ENCODE measurements around the gene ZNF431. TPM values are rescaled to one million over a fixed set of nuclear protein-coding genes. Genes with fewer than 3 reads are reported as not detected.
"Not testable (repeated sequence)": the region's sequence is repeated elsewhere in the genome, so short reads cannot be mapped to it uniquely, and the experiment has no call there.

ZNF431 gene
- total and polyA plus RNA-seq, 9 donors = 12.3 to 24.6 (median 17.1) TPM

- H3K36me3 ChIP-seq (ENCODE audit: control insufficient read depth, insufficient read depth, low read length) = peaks cover 18% of the 10 kb centered on the region
- H3K4me3 ChIP-seq (ENCODE audit: low read length); H3K27me3 ChIP-seq (ENCODE audit: control insufficient read depth, insufficient read depth, low read length); H3K9me3 ChIP-seq (replicated peaks; ENCODE audit: control insufficient read depth, low read depth, low read length); DNase-seq; H3K27ac ChIP-seq (ENCODE audit: low read length); H3K4me1 ChIP-seq (ENCODE audit: control insufficient read depth, insufficient read depth, low read length): not testable (repeated sequence)
- WGBS (ENCODE audit: insufficient coverage) = no CpG with 5 or more reads among the region's 1 CpG
Observed at GRCh38 chr19:21141006-21141405, 834 bp upstream of the ZNF431 start.

- 94% methylated on average over 2 of the region's 5 CpGs for whole genome bisulfite sequencing (ENCODE audit: insufficient coverage)
- H3K4me3 ChIP-seq (ENCODE audit: low read length) = no peak overlapping the region
- H3K4me1 ChIP-seq (ENCODE audit: control insufficient read depth, insufficient read depth, low read length) = peaks cover 5% of the 10 kb centered on the region
- peaks cover 22% of the 10 kb centered on the region for H3K36me3 ChIP-seq (ENCODE audit: control insufficient read depth, insufficient read depth, low read length)
- no peaks in the 10 kb centered on the region for H3K27me3 ChIP-seq (ENCODE audit: control insufficient read depth, insufficient read depth, low read length)
- no peak overlapping the region for H3K27ac ChIP-seq (ENCODE audit: low read length)
- peaks cover 5% of the 10 kb centered on the region for H3K9me3 ChIP-seq (replicated peaks; ENCODE audit: control insufficient read depth, low read depth, low read length)
- DNase-seq = no peak
Observed at GRCh38 chr19:21143428-21143827, 1.6 kb downstream of the ZNF431 start.

GRCh38 chr19:21143854-21144253 is 2.0 kb downstream of the ZNF431 start:
- no peak for DNase-seq
- peaks cover 6% of the 10 kb centered on the region for H3K9me3 ChIP-seq (replicated peaks; ENCODE audit: control insufficient read depth, low read depth, low read length)
- H3K27ac ChIP-seq (ENCODE audit: low read length) = no peak overlapping the region
- 100% methylated on average over 1 of the region's 1 CpG for whole genome bisulfite sequencing (ENCODE audit: insufficient coverage)
- H3K4me1 ChIP-seq (ENCODE audit: control insufficient read depth, insufficient read depth, low read length) = peaks cover 5% of the 10 kb centered on the region
- no peaks in the 10 kb centered on the region for H3K27me3 ChIP-seq (ENCODE audit: control insufficient read depth, insufficient read depth, low read length)
- peaks cover 22% of the 10 kb centered on the region for H3K36me3 ChIP-seq (ENCODE audit: control insufficient read depth, insufficient read depth, low read length)
- no peak overlapping the region for H3K4me3 ChIP-seq (ENCODE audit: low read length)

- Histone ChIP-seq H3K9me3 (replicated peaks; ENCODE audit: control insufficient read depth, low read depth, low read length) (peaks cover 9% of the 10 kb centered on the region), H3K36me3 (ENCODE audit: control insufficient read depth, insufficient read depth, low read length) (peaks cover 48% of the 10 kb centered on the region), H3K4me1 (ENCODE audit: control insufficient read depth, insufficient read depth, low read length) (peaks cover 2% of the 10 kb centered on the region), H3K27ac (ENCODE audit: low read length) (no peak overlapping the region), H3K27me3 (ENCODE audit: control insufficient read depth, insufficient read depth, low read length) (no peaks in the 10 kb centered on the region), H3K4me3 (ENCODE audit: low read length) (no peak overlapping the region)
- no CpG with 5 or more reads among the region's 1 CpG for WGBS (ENCODE audit: insufficient coverage)
- DNase-seq = no peak
Observed at GRCh38 chr19:21147540-21147939, 5.7 kb downstream of the ZNF431 start.

- DNase-seq = no peak
- H3K27ac ChIP-seq (ENCODE audit: low read length) = no peak overlapping the region
- peaks cover 51% of the 10 kb centered on the region for H3K36me3 ChIP-seq (ENCODE audit: control insufficient read depth, insufficient read depth, low read length)
- H3K4me3 ChIP-seq (ENCODE audit: low read length) = no peak overlapping the region
- H3K4me1 ChIP-seq (ENCODE audit: control insufficient read depth, insufficient read depth, low read length) = no peaks in the 10 kb centered on the region
- H3K9me3 ChIP-seq (replicated peaks; ENCODE audit: control insufficient read depth, low read depth, low read length) = peaks cover 9% of the 10 kb centered on the region
- no peaks in the 10 kb centered on the region for H3K27me3 ChIP-seq (ENCODE audit: control insufficient read depth, insufficient read depth, low read length)
Observed at GRCh38 chr19:21148681-21149080, 6.8 kb downstream of the ZNF431 start.

GRCh38 chr19:21149877-21150276 is 8.0 kb downstream of the ZNF431 start:
- Histone ChIP-seq H3K27ac (ENCODE audit: low read length) (no peak overlapping the region), H3K9me3 (replicated peaks; ENCODE audit: control insufficient read depth, low read depth, low read length) (peaks cover 9% of the 10 kb centered on the region), H3K4me3 (ENCODE audit: low read length) (no peak overlapping the region), H3K36me3 (ENCODE audit: control insufficient read depth, insufficient read depth, low read length) (peaks cover 43% of the 10 kb centered on the region), H3K27me3 (ENCODE audit: control insufficient read depth, insufficient read depth, low read length) (no peaks in the 10 kb centered on the region), H3K4me1 (ENCODE audit: control insufficient read depth, insufficient read depth, low read length) (no peaks in the 10 kb centered on the region)
- WGBS (ENCODE audit: insufficient coverage) = 88% methylated on average over 4 of the region's 6 CpGs
- DNase-seq = no peak

- DNase-seq = no peak
- peaks cover 42% of the 10 kb centered on the region for H3K36me3 ChIP-seq (ENCODE audit: control insufficient read depth, insufficient read depth, low read length)
- no CpG with 5 or more reads among the region's 1 CpG for WGBS (ENCODE audit: insufficient coverage)
Observed at GRCh38 chr19:21151460-21151859, 9.6 kb downstream of the ZNF431 start.

GRCh38 chr19:21158523-21159135 is 16.8 kb downstream of the ZNF431 start:
- no peaks in the 10 kb centered on the region for H3K4me1 ChIP-seq (ENCODE audit: control insufficient read depth, insufficient read depth, low read length)
- no peak for DNase-seq
- WGBS (ENCODE audit: insufficient coverage) = 100% methylated on average over 1 of the region's 1 CpG
- peaks cover 19% of the 10 kb centered on the region for H3K9me3 ChIP-seq (replicated peaks; ENCODE audit: control insufficient read depth, low read depth, low read length)
- no peak overlapping the region for H3K4me3 ChIP-seq (ENCODE audit: low read length)
- H3K27me3 ChIP-seq (ENCODE audit: control insufficient read depth, insufficient read depth, low read length) = no peaks in the 10 kb centered on the region
- H3K36me3 ChIP-seq (ENCODE audit: control insufficient read depth, insufficient read depth, low read length) = peaks cover 19% of the 10 kb centered on the region
- no peak overlapping the region for H3K27ac ChIP-seq (ENCODE audit: low read length)

More at GRCh38 chr19:21151460-21151859, 9.6 kb downstream of the ZNF431 start:
- Histone ChIP-seq H3K27me3 (ENCODE audit: control insufficient read depth, insufficient read depth, low read length) (no peaks in the 10 kb centered on the region), H3K27ac (ENCODE audit: low read length) (no peak overlapping the region), H3K4me1 (ENCODE audit: control insufficient read depth, insufficient read depth, low read length) (no peaks in the 10 kb centered on the region), H3K4me3 (ENCODE audit: low read length) (no peak overlapping the region), H3K9me3 (replicated peaks; ENCODE audit: control insufficient read depth, low read depth, low read length) (peaks cover 15% of the 10 kb centered on the region)

GRCh38 chr19:21164541-21164940 is 22.7 kb downstream of the ZNF431 start:
- peaks cover 25% of the 10 kb centered on the region for H3K36me3 ChIP-seq (ENCODE audit: control insufficient read depth, insufficient read depth, low read length)
- no peak for DNase-seq
- no peaks in the 10 kb centered on the region for H3K27me3 ChIP-seq (ENCODE audit: control insufficient read depth, insufficient read depth, low read length)
- H3K27ac ChIP-seq (ENCODE audit: low read length) = no peak overlapping the region
- no peak overlapping the region for H3K4me3 ChIP-seq (ENCODE audit: low read length)
- no CpG with 5 or more reads among the region's 5 CpGs for WGBS (ENCODE audit: insufficient coverage)
- H3K9me3 ChIP-seq (replicated peaks; ENCODE audit: control insufficient read depth, low read depth, low read length) = peaks cover 7% of the 10 kb centered on the region
- H3K4me1 ChIP-seq (ENCODE audit: control insufficient read depth, insufficient read depth, low read length) = no peaks in the 10 kb centered on the region

GRCh38 chr19:21166436-21166835 is 24.6 kb downstream of the ZNF431 start:
- DNase-seq = no peak
- Histone ChIP-seq H3K4me3 (ENCODE audit: low read length) (no peak overlapping the region), H3K36me3 (ENCODE audit: control insufficient read depth, insufficient read depth, low read length) (peaks cover 31% of the 10 kb centered on the region), H3K27me3 (ENCODE audit: control insufficient read depth, insufficient read depth, low read length) (no peaks in the 10 kb centered on the region), H3K4me1 (ENCODE audit: control insufficient read depth, insufficient read depth, low read length) (no peaks in the 10 kb centered on the region), H3K27ac (ENCODE audit: low read length) (no peak overlapping the region), H3K9me3 (replicated peaks; ENCODE audit: control insufficient read depth, low read depth, low read length) (no peaks in the 10 kb centered on the region)
- no CpG with 5 or more reads among the region's 2 CpGs for WGBS (ENCODE audit: insufficient coverage)
